Activated CD8-positive, alpha-beta memory T cell treated with anti-CD3 and anti-CD28 coated beads for 36 hours (primary cell): ENCODE data around the gene FBXO48. TPM values are rescaled to one million over a fixed set of nuclear protein-coding genes. Genes with fewer than 3 reads are reported as not detected.

Source experiments
- CTCF ChIA-PET: fragments of 350-600 bp; sonication (Branson Sonifier 250); formaldehyde crosslinking; loops from one replicate; lab custom pipeline; 2021; ENCODE audit warnings: antibody characterized with exemption; lab: Charles Lee
- POLR2A ChIA-PET: fragments of 350-600 bp; sonication (Branson Sonifier 250); formaldehyde crosslinking; loops from one replicate; lab custom pipeline; 2021; ENCODE audit warnings: antibody characterized with exemption; lab: Charles Lee
- total RNA-seq, 2 experiments: library from RNA; stranded (reverse); gene quantifications; one replicate each; pipeline ENCODE4 v1.2.3, GENCODE V29; 2021

Gene FBXO48
- total RNA-seq, 2 experiments from 2014 or later, result 1.4 to 1.5 TPM

- POLR2A ChIA-PET, result interaction anchor here (0.7 to 1.0 kb wide), 2 partner anchors 35 to 58 kb away, joined by 3 read pairs; no protein-coding TSS in a partner anchor
- CTCF ChIA-PET, result interaction anchor here (0.6 to 1.1 kb wide), 3 partner anchors 17 to 183 kb away, joined by 3 to 5 read pairs (median 4); no protein-coding TSS in a partner anchor
These were observed 43.0 kb downstream of the FBXO48 start for GRCh38 chr2:68423966-68424650.

DNA sequence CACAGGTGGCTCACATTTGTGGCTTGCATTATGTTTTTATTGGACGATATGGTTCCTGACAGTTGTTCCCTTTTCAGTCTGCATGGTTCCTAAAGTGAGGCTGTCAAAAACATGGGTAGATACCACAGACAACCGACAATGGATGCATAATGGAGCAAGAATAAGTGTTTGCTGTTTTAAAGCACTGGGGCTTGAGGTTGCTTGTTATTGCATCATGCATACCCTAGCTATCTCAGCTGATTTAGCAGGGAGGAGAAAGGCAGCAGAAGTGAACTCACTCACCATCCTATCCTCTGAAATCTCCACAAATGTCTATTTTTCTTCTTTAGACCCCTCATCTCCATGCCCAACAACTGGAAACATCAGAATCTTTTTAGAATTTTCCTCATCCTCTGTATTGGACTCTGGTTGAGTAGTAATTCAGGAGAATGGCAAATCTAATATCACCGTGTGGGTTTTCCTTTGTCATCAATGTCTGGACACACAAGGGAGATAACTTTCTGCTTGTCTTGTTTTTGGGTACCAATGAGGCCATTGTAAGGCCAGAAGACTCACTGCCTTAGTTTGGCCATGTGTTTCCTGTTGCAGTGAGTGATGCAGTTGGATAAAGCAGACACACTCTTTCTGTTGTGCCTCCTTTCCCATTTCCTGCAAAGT, 46.7 kb downstream of the FBXO48 start:
- ChIA-PET CTCF (interaction anchor here (1.2 kb wide), 1 partner anchor 18 kb away, joined by 3 read pairs; no protein-coding TSS in a partner anchor), POLR2A (no interaction called here)

- ChIA-PET CTCF (no interaction called here), POLR2A (no interaction called here)
These were observed 48.2 kb downstream of the FBXO48 start for GRCh38 chr2:68418855-68419254.

DNA sequence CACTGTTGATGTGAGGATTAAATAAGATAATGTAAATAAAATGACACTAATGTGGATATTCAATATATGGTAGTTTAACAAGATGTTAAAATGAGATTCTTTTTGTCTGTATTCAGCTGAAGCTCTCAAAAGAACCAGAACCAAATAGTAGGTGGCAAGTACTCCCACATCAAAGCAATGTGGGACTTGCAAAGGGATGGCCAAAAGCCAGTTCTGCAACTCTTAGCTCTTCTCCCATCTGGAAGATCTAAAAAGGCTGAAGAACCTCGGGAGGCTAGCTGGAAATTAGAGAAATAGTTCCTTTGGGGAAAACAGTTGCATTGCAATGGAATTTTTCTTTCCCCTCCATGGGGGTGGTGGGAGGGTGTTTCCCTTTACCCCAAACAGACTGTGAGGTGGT, 48.7 kb downstream of the FBXO48 start:
- ChIA-PET POLR2A (no interaction called here), CTCF (no interaction called here)

GRCh38 chr2:68417926-68418325, 49.2 kb downstream of the FBXO48 start:
- POLR2A ChIA-PET, result no interaction called here
- CTCF ChIA-PET, result no interaction called here

DNA sequence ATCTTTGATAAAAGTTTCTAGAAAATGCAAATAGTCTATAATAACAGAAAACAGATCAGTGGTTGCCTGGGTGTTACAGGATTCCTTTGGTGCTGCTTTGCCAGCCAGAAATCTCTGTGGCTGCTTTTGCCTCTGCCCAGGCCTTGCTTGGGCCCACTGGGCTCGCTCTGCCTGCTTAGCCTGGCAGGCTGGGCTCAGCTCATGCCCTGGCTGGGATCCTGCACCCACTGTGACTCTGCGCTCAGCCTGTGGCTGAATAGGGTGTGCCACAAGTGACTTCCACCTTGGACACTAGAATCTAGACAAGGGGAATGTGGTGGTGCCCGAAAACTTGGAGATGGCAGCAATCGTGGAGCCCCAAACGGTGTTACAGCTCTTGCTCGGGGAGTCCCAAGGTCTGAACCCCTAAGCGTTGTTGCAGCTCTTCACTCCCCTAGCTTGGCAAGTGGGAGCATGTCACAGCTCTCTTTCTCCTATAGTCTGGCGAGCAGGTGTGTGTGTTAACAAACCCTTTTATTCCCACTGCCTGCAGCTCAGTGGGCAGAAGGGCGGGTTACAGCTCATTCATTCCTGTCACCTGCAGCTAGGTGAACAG, 50.9 kb downstream of the FBXO48 start:
- CTCF ChIA-PET, result no interaction called here
- POLR2A ChIA-PET, result no interaction called here

GRCh38 chr2:68415521-68415920, 51.6 kb downstream of the FBXO48 start:
- ChIA-PET CTCF (interaction anchor here (0.6 kb wide), 1 partner anchor 256 kb away, joined by 4 read pairs; no protein-coding TSS in a partner anchor), POLR2A (no interaction called here)

DNA sequence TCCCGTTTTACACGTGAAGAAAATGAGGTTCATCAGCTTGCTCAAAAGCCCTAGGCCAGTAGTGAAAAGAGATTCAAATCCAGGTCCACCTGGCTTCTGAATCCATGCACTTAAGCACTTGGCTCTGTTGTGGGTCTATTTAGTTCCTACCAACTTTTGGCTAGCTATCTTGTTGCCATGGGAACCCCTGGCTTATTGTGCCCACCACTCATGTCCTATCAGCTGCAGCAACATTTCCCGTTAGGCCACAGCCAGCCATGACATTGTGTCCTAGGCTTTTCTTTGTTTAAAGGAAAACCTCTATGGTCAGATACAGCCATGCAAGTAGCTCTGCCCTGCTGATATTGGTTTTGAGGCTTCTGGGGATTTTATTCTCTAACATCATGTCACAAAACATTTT, 52.2 kb downstream of the FBXO48 start:
- POLR2A ChIA-PET, result no interaction called here
- CTCF ChIA-PET, result no interaction called here

DNA sequence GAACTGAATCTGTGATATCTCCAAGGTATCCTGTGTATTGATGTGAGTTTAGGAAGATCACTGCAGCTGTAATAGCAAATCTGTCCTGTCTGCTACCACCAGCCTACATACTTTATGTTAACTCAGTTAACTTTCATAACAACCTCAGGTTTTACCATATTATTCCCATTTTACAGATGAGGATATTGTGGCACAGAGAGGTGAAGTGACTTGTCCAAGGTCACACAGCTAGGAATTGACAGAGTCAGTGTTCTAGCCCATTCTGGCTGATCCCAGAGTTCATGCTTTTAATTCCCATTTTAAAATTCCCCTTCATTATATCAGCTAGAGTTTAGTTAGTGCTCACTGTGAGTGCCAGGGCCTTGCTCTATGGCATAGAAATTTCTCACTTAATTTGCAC, 52.6 kb downstream of the FBXO48 start:
- POLR2A ChIA-PET, result no interaction called here
- CTCF ChIA-PET, result no interaction called here

DNA sequence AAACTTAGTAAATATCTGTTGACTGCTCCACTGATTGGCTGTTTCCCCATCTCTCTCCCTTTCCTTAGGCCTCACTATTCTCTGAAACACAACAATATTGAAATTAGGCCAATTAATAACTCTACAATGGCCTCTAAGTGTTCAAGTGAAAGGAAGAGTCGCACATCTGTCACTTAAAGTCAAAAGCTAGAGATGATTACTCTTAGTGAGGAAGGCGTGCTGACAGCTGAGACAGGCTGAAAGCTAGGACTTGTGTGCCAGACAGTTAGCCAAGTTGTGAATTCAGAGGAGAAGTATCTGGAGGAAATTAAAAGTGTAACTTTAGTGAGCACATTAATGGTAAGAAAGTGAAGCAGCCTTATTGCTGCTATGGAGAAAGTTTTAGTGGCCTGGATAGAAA, 53.6 kb downstream of the FBXO48 start:
- ChIA-PET POLR2A (interaction anchor here (0.5 kb wide), 1 partner anchor 26 kb away, joined by 10 read pairs; no protein-coding TSS in a partner anchor), CTCF (interaction anchor here (0.8 kb wide), 1 partner anchor 23 kb away, joined by 3 read pairs; no protein-coding TSS in a partner anchor)

DNA sequence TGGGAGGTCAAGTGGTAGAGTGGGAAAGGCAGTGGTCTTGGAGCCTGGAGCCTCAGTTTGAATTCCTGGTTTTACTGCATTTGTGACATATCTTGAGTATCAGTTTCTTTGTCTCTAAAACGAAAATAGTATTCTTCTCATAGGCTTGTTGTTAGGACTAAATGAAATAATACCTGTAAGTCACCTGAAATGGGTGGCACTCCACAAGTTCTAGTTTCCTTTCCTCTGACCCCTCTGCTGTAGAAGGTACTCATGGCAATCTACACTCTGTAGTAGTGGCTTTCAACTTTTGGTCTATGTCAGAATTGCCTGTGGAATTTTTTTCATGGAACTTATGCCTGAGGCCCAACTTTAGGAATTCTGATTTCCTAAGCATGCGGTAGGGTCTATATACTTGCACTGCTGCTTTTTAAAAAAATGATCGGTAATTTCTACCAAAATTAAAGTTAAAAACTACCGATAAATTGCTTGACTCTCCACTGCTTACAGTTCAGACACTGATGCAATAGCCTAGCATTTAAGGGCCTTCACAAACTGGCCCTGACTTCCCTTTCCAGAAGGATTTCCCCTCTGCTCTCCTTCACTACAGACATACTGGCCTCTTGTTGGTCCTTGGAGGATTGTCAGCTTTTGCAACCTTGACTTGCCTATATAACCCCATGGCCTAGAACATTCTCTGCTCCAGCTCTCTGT, 54.8 kb downstream of the FBXO48 start:
- POLR2A ChIA-PET, result no interaction called here
- CTCF ChIA-PET, result no interaction called here

DNA sequence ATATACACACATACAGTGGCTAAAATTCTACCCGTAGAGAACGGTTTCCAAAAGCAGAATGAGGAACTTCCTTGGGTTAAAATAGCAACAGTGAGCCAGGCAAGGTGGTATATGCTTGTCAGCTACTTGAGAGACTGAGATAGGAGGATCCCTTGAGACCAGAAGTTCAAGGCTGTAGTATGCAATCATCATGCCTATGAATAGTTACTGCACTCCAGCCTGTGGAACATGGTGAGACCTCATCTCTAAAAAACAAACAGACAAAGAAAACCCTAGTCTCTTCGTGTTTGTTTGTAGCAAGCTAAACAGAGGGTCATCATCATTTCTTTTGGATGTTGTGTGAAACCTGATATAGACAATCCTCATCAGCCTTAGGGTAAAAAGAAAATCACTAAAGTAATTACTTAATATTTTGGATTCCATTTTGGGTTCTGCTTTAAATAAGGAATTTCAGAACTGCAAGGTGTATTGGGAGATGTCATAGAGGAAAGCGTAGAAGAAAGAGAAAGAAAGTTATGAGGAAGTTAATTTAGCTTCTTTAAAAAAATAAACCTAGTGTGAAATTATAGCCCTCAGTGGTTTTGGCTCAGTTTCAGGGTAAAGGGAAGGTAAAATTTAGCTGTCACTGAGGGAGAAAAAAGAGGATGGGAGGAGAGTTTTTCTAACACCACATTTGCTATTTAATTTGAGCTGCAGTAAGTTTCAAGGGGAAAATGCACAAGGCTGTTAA, 55.5 kb downstream of the FBXO48 start:
- ChIA-PET POLR2A (no interaction called here), CTCF (no interaction called here)

Other genes starting within 250 kb of the FBXO48 start
- 10 to 100 TPM; 84.6 to 86.8 TPM for gene PPP3R1, start 214.8 kb downstream of the FBXO48 start, total RNA-seq
- gene CNRIP1, start 147.3 kb downstream of the FBXO48 start, total RNA-seq, result not detected
- gene PLEK, start 102.0 kb downstream of the FBXO48 start, total RNA-seq, result 10 to 100 TPM; 19.9 to 20.0 TPM
- gene APLF, start 291 bp upstream of the FBXO48 start, total RNA-seq, result 1 to 10 TPM; 2.7 to 2.8 TPM
- under 1 TPM; 0.08 to 0.13 TPM for gene PROKR1, start 176.3 kb upstream of the FBXO48 start, total RNA-seq